Esophagus (tissue), 2 donors: ENCODE measurements around the gene BEST3. TPM values are rescaled to one million over a fixed set of nuclear protein-coding genes. Genes with fewer than 3 reads are reported as not detected.
A peak's percentile ranks its signal among the peaks of the same experiment; 100 is the strongest.

Experiments used
- H3K27ac ChIP-seq, 2 donors: one replicate each; pipeline ENCODE4 v1.5.1; 2013; ENCODE audit warnings: low read depth in 2 of 2, mild to moderate bottlenecking in 2 of 2, inconsistent platforms in 1 of 2, low read length in 1 of 2, moderate library complexity in 1 of 2
- H3K27me3 ChIP-seq, 2 donors: one replicate each; pipeline ENCODE4 v1.6.1; 2013; ENCODE audit warnings: low read length in 2 of 2, control low read depth in 1 of 2, mild to moderate bottlenecking in 1 of 2; ENCODE audit not compliant: insufficient read depth in 2 of 2, control insufficient read depth in 1 of 2
- H3K36me3 ChIP-seq, 2 donors: one replicate each; pipeline ENCODE4 v1.6.1; 2013; ENCODE audit warnings: low read length in 1 of 2; ENCODE audit not compliant: control insufficient read depth in 2 of 2, insufficient read depth in 2 of 2
- H3K4me1 ChIP-seq, 2 donors: one replicate each; pipeline ENCODE4 v1.6.1; 2013; ENCODE audit warnings: low read length in 1 of 2; ENCODE audit not compliant: control insufficient read depth in 2 of 2, insufficient read depth in 2 of 2
- H3K4me3 ChIP-seq, 2 donors: one replicate each; pipeline ENCODE4 v1.5.1; 2013; ENCODE audit warnings: low read length in 2 of 2, mild to moderate bottlenecking in 2 of 2, low read depth in 1 of 2, moderate library complexity in 1 of 2
- H3K9me3 ChIP-seq, 2 donors: one replicate each; pipeline ENCODE4 v1.6.1; 2013; ENCODE audit warnings: mild to moderate bottlenecking in 2 of 2, low read depth in 1 of 2, low read length in 1 of 2, moderate library complexity in 1 of 2; ENCODE audit not compliant: control insufficient read depth in 2 of 2, insufficient read depth in 1 of 2
- WGBS, 2 donors: extraction: QIAGEN DNeasy Blood & Tissue Kit; methylation state at CpG; one replicate each; pipeline ENCODE4 v1.1.7; 2013; 5-methylcytosine and 5-hydroxymethylcytosine counted together
- polyA plus RNA-seq, 2 donors: library from polyadenylated mRNA; stranded (reverse); fragments of 200-250 nt; gene quantifications; one replicate each; pipeline ENCODE4 v1.2.3, GENCODE V29; 2013
- donor health status: healthy with polysubstance abuse.
- donor health status: Bipolar disorder and iron deficiency.

BEST3 gene
- polyA plus RNA-seq = not detected

- H3K4me3 ChIP-seq = no peak within 1 kb of the TSS
- H3K27ac ChIP-seq = no peak within 1 kb of the TSS
- 56 to 66% methylated on average over 12 of the region's 12 CpGs for WGBS, 2 donors
- no peaks in the 10 kb centered on the region for H3K9me3 ChIP-seq
- H3K36me3 ChIP-seq = no peaks in the 10 kb centered on the region
- no peaks in the 10 kb centered on the region for H3K4me1 ChIP-seq
- H3K27me3 ChIP-seq = no peaks in the 10 kb centered on the region
These were observed at the start of gene BEST3 for GRCh38 chr12:69698769-69699540. Gene BEST3, minus strand, starts transcription at chr12:69699303. Its CDS starts 1,505 bp downstream, at chr12:69697798.

DNA sequence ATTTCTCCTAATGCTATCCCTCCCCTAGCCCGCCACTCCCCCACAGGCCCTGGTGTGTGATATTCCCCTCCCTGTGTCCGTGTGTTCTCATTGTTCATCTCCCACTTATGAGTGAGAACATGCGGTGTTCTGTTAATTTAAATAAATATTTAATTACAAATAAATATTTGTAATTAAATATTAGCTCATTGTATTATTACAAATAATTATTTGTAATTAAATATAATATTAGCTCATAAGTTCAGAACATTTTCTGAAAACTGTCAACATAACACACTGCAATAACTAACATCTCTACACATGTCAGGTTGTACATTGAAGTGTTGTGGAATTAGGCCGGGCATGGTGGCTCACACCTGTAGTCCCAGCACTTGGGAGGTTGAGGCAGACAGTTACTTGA, 45.0 kb upstream of the BEST3 start:
- Histone ChIP-seq H3K36me3 (peaks cover 0 to 2% of the 10 kb centered on the region in 2 donors), H3K4me3 (no peak overlapping the region), H3K27me3 (no peaks in the 10 kb centered on the region), H3K27ac (no peak overlapping the region), H3K4me1 (no peaks in the 10 kb centered on the region), H3K9me3 (no peaks in the 10 kb centered on the region)
- 88 to 99% methylated on average over 4 of the region's 4 CpGs for WGBS, 2 donors

DNA sequence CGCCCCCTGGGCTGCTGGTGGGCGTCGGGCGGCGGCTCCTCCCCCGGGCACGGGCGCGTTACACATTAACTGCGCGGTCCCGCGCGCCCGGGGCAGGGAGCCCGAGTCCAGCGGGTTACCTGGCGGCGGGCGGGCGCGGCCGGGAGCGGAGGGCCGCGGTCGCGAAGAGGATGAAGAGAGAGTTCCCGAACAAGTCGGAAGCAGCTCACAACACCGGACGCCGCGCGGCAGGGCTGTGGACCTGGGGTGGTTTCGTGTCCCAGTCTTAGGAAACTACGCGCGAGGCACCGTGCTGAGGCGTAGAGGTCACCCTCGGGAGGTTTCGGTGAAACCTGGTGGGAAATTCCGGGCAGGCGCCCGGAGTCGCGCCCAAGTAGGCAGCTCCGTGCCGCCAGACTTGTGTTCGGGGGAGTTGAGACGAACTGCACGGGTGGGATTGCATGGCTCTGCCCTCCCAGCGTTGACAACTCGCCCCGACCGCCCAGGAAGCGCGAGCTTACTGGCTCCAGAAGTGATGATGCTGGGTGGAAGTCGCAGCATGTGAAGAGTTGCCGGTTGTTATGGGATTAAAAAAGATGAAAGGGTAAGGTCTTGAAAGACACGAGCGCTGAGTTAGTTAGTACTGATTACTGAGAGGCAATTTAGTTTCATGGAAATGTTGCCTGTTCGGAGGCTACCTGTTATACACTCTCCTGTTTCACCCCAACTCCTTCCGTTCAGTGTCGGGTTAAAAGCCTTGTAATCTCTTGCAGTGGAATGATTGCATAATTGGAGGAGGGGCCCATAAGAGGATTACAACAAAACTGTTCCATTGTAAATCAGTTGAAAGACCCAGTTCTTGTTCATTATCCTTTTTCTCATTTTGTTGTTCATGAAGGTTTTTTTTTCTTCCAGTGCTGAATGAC, 40.4 kb upstream of the BEST3 start:
- 0 to 1% methylated on average over 66 of the region's 66 CpGs for WGBS, 2 donors
- peak overlapping the region; percentile 78 to 80 for H3K27ac ChIP-seq

GRCh38 chr12:69738351-69739286, 39.5 kb upstream of the BEST3 start, which contains the start of gene RAB3IP:
Gene RAB3IP, plus strand, starts transcription at chr12:69738860. Its CDS starts 16,549 bp downstream, at chr12:69755409.
- H3K4me1 ChIP-seq = no peaks in the 10 kb centered on the region
- no peaks in the 10 kb centered on the region for H3K9me3 ChIP-seq
- WGBS, 2 donors = 1% methylated on average over 77 to 110 of the region's 110 CpGs
- H3K27me3 ChIP-seq = no peaks in the 10 kb centered on the region
- H3K36me3 ChIP-seq = no peaks in the 10 kb centered on the region
- peak within 1 kb of the TSS; percentile 78 to 80 for H3K27ac ChIP-seq
- peak within 1 kb of the TSS; percentile 87 for H3K4me3 ChIP-seq

More for the DNA sequence above, 40.4 kb upstream of the BEST3 start:
- Histone ChIP-seq H3K9me3 (no peaks in the 10 kb centered on the region), H3K4me1 (no peaks in the 10 kb centered on the region), H3K36me3 (no peaks in the 10 kb centered on the region), H3K4me3 (peak overlapping the region; percentile 87), H3K27me3 (no peaks in the 10 kb centered on the region)

GRCh38 chr12:69733638-69734037, 34.5 kb upstream of the BEST3 start:
- Histone ChIP-seq H3K27ac (no peak overlapping the region), H3K9me3 (no peaks in the 10 kb centered on the region), H3K4me3 (no peak overlapping the region), H3K4me1 (no peaks in the 10 kb centered on the region), H3K36me3 (no peaks in the 10 kb centered on the region), H3K27me3 (no peaks in the 10 kb centered on the region)
- 78 to 84% methylated on average over 1 of the region's 1 CpG for WGBS, 2 donors

DNA sequence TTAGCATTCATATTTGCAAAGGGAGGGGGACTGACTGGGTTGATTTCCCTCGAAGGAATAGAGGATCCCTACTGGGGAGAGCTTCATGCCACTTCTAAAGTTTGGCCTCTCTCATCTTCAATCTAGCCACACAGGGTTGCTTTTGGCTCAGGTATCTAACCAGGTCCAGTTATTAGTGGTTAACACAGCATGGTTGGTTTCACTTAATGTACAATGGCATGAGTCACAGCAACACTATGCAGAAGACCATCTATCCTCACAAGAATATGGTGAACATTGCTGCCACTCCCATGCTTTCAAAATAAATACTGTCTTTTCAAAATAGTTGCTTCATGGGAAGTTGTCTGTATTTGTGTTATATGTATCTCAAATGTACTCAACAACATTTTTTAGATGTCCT, 33.0 kb upstream of the BEST3 start:
- no peaks in the 10 kb centered on the region for H3K4me1 ChIP-seq
- H3K36me3 ChIP-seq = no peaks in the 10 kb centered on the region
- no peaks in the 10 kb centered on the region for H3K27me3 ChIP-seq
- 48 to 63% methylated on average over 1 of the region's 1 CpG for WGBS, 2 donors
- no peak overlapping the region for H3K27ac ChIP-seq
- H3K9me3 ChIP-seq = no peaks in the 10 kb centered on the region
- no peak overlapping the region for H3K4me3 ChIP-seq

DNA sequence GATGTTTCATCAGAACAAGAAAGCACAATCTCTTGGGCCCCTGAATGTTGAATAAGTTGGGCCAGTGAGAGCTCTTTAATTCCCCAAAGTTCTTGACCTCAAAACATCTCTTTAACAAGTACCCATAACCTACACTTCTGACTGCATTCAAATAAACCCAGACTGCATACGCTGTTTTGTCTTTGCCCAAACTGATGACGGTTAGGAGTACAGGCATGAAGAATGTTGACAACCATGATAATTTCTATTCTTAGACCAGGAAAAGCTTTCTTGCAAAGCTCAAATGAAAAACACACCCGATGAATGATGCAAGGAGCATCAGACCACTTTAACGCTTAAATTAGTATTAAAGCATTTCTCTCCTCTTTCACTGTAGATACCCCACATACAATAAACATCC, 27.8 kb upstream of the BEST3 start:
- Histone ChIP-seq H3K4me3 (no peak overlapping the region), H3K9me3 (no peaks in the 10 kb centered on the region), H3K36me3 (no peaks in the 10 kb centered on the region), H3K27ac (no peak overlapping the region), H3K4me1 (no peaks in the 10 kb centered on the region), H3K27me3 (no peaks in the 10 kb centered on the region)
- WGBS, 2 donors = 88 to 90% methylated on average over 4 of the region's 4 CpGs

- Histone ChIP-seq H3K9me3 (no peaks in the 10 kb centered on the region), H3K4me1 (no peaks in the 10 kb centered on the region), H3K4me3 (no peak overlapping the region), H3K36me3 (no peaks in the 10 kb centered on the region), H3K27me3 (no peaks in the 10 kb centered on the region), H3K27ac (no peak overlapping the region)
- WGBS, 2 donors = 72 to 80% methylated on average over 3 of the region's 3 CpGs
These were observed 21.6 kb upstream of the BEST3 start for GRCh38 chr12:69720750-69721149.
